K562 (cell line): ENCODE data around the gene DNAL4.

Experiments
- BMI1 ChIP-seq: fragments of 150-350 bp; IDR thresholded peaks from 2 replicates; pipeline ENCODE4 v1.6.1; 2014; ENCODE audit warnings: low read length
- JUN ChIP-seq, 2 experiments: sonication (generic) in 1 of 2; formaldehyde crosslinking in 1 of 2; IDR thresholded peaks; 2 replicates each; pipeline versions ENCODE4 v1.6.1 to v1.8.0; 2012 to 2022; ENCODE audit warnings: borderline replicate concordance in 2 of 2, mild to moderate bottlenecking in 2 of 2, improper control_type of control experiment in 1 of 2, low read depth in 1 of 2, low read length in 1 of 2, missing genetic modification reagents in 1 of 2

GRCh38 chr22:38740116-38740723 lies 53.7 kb downstream of the DNAL4 start:
- TF ChIP-seq JUN (IDR thresholded peaks at IDR 0.05; ENCODE audit: borderline replicate concordance, low read depth, low read length) (no peak), JUN (CRISPR knock-in tag; IDR thresholded peaks at IDR 0.05; ENCODE audit: borderline replicate concordance) (no peak), BMI1 (no peak)
